ENCODE measurements around the gene CTSV. TPM values are rescaled to one million over a fixed set of nuclear protein-coding genes. Genes with fewer than 3 reads are reported as not detected.
"Not testable (repeated sequence)": the region's sequence is repeated elsewhere in the genome, so short reads cannot be mapped to it uniquely, and the experiment has no call there.

The CTSV gene
- total and polyA plus RNA-seq, 8 donors: 0.24 to 3.4 (median 2.8) TPM

DNA sequence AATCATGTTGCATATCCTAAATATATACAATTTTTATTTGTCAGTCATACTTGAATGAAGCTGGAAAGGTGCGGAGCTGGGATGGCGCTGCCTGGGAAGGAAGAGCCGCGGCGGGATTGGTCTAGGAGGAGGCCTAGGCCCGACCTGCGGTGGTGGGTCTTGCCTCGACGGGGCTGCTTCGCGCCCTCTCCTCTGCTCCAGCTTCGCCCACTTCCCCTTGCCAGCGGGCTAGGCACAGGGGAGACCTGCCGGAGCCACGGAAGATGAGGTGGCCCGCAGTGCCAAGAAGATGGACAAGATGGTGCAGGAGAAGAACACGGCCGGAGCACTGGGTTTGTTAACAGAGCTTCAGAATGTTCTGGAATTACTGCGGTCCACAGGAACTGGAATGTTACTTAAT is 28.5 kb upstream of the CTSV start:
- H3K27me3 ChIP-seq: peaks cover 0 to 20% of the 10 kb centered on the region in 2 donors
- peaks cover 0 to 8% of the 10 kb centered on the region in 2 donors for H3K9me3 ChIP-seq
- H3K36me3 ChIP-seq: no peaks in the 10 kb centered on the region
- ATAC-seq: no peak
- DNase-seq: no peak
- no peak overlapping the region for H3K27ac ChIP-seq
- intact Hi-C loops (cut with DNase I): no loop called here
- H3K4me3 ChIP-seq: no peak overlapping the region
- no peaks in the 10 kb centered on the region for H3K4me1 ChIP-seq
- TF ChIP-seq, protein P1, sequence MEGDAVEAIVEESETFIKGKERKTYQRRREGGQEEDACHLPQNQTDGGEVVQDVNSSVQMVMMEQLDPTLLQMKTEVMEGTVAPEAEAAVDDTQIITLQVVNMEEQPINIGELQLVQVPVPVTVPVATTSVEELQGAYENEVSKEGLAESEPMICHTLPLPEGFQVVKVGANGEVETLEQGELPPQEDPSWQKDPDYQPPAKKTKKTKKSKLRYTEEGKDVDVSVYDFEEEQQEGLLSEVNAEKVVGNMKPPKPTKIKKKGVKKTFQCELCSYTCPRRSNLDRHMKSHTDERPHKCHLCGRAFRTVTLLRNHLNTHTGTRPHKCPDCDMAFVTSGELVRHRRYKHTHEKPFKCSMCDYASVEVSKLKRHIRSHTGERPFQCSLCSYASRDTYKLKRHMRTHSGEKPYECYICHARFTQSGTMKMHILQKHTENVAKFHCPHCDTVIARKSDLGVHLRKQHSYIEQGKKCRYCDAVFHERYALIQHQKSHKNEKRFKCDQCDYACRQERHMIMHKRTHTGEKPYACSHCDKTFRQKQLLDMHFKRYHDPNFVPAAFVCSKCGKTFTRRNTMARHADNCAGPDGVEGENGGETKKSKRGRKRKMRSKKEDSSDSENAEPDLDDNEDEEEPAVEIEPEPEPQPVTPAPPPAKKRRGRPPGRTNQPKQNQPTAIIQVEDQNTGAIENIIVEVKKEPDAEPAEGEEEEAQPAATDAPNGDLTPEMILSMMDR (IDR thresholded peaks at IDR 0.05): no peak

DNA sequence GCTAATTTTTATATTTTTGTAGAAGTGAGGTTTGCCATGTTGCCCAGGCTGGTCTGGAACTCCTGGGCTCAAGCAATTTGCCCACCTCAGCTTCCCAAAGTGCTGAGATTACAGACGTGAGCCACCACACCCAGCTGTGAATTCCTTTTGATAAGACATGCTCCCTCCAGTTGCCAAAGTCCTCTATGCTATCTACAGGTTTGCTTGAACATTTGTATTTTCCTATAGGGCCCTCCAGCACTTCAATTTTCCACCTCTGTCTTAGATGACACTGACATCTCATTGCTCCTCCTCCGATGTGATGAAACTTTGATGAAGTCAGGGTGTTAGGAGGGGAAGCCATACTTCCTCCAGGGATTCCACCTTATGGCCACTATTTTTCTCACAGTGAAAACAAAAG is 25.2 kb upstream of the CTSV start:
- Histone ChIP-seq H3K27ac (no peak overlapping the region), H3K4me3 (no peak overlapping the region), H3K4me1 (no peaks in the 10 kb centered on the region), H3K27me3 (peaks cover 0 to 4% of the 10 kb centered on the region in 2 donors), H3K9me3 (peaks cover 0 to 8% of the 10 kb centered on the region in 2 donors), H3K36me3 (no peaks in the 10 kb centered on the region)
- TF ChIP-seq, protein P1 (IDR thresholded peaks at IDR 0.05): no peak
- intact Hi-C loops (cut with DNase I): no loop called here
- ATAC-seq (no peak), DNase-seq (no peak)

DNA sequence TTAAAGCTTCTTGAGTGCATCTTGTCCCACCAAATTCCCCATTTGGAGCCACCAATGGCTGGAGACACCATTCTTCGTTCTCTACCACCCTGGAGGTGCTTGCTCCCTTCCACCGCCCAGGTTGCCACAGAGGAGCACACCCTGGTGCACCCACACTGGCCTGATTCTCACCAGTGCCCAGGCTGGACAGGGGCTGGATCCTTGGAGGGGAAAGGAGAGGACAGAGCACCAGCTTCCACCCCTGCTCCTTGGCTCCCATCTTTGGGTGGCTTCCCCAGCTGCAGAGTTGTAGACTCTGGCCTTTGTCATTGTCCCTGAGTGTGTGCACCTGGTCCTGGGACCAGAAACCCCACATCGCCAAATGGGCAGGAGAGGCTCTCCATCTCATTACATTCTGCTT is 21.9 kb upstream of the CTSV start:
- Histone ChIP-seq H3K9me3 (peaks cover 0 to 3% of the 10 kb centered on the region in 2 donors), H3K4me3 (no peak overlapping the region), H3K27ac (no peak overlapping the region), H3K27me3 (peaks cover 0 to 8% of the 10 kb centered on the region in 2 donors), H3K4me1 (no peaks in the 10 kb centered on the region), H3K36me3 (no peaks in the 10 kb centered on the region)
- ATAC-seq: no peak
- intact Hi-C loops (cut with DNase I): no loop called here
- TF ChIP-seq, protein P1 (IDR thresholded peaks at IDR 0.05): no peak
- no peak for DNase-seq

DNA sequence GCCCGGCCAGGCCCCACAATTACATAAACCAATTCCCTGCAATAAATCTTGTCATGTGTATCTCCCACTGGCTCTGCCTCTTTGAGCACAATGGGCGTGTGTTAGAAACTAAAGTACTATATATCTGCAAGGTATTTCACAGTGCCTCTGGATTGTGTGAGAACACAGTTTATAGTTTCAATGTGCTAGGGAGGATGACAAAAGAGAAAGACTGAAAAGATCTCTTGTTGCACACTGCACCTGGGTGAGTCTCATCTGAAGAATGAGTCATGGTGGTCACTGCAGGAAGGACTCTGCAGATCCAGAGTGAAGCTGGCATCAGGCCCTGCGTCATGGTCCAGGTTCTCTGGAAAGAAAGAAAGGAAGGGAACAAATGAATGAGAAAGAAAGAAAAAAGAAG is 20.7 kb upstream of the CTSV start:
- H3K4me1 ChIP-seq: no peaks in the 10 kb centered on the region
- ATAC-seq (no peak), DNase-seq (no peak)
- no peaks in the 10 kb centered on the region for H3K36me3 ChIP-seq
- H3K9me3 ChIP-seq: no peaks in the 10 kb centered on the region
- H3K27me3 ChIP-seq: peaks cover 0 to 16% of the 10 kb centered on the region in 2 donors
- TF ChIP-seq, protein P1 (IDR thresholded peaks at IDR 0.05): no peak
- no peak overlapping the region for H3K4me3 ChIP-seq
- intact Hi-C loops (cut with DNase I): no loop called here
- H3K27ac ChIP-seq: no peak overlapping the region

DNA sequence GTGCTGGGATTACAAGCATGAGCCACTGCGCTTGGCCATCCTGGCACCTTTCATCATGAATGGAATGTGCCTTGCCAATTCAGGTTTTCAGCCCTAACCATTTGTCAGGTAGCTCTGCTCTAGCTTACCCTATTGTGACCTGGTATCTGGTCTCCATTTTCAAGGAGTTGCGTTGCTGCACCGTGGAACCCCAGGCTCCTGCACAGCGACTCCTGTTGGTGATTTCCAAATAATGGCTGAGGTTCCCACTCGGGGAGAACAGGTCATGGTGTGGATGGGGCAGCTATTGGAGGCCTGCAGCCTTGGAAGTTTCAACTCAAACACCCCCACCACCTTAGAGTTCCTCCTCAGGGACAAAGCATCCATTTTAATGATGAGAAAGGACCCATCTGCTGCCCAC is 18.7 kb upstream of the CTSV start:
- Histone ChIP-seq H3K36me3 (no peaks in the 10 kb centered on the region), H3K4me3 (no peak overlapping the region), H3K4me1 (no peaks in the 10 kb centered on the region), H3K9me3 (no peaks in the 10 kb centered on the region), H3K27ac (no peak overlapping the region), H3K27me3 (peaks cover 0 to 35% of the 10 kb centered on the region in 2 donors)
- intact Hi-C loops (cut with DNase I): no loop called here
- ATAC-seq (no peak), DNase-seq (no peak)
- TF ChIP-seq, protein P1 (IDR thresholded peaks at IDR 0.05): no peak

DNA sequence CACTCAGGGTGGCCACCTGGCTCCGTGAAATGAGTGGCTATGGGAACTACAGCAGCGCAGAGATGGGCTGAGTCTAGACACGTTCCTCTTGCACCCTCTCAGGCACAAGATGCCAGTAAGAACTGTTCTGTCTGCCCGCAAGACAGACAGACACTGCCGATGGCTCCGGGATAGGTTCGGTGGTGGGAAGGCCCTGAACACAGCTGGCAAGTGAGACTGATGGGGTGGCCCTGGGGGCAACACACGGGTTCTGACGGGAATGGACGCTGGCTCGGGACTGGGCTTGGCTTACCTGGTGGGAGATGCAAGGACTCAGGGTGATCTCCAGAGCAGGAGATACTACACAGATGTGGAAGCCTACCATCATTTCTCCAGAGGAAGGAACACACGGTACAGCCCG is 16.9 kb upstream of the CTSV start:
- DNase-seq; H3K27ac ChIP-seq; H3K9me3 ChIP-seq; H3K36me3 ChIP-seq; H3K4me3 ChIP-seq; H3K4me1 ChIP-seq; intact Hi-C loops (cut with DNase I); ATAC-seq: not testable (repeated sequence)
- H3K27me3 ChIP-seq: peaks cover 0 to 40% of the 10 kb centered on the region in 2 donors

All from left lung (tissue), 10 donors.